ENCODE measurements around the gene PTPRN. TPM values are rescaled to one million over a fixed set of nuclear protein-coding genes. Genes with fewer than 3 reads are reported as not detected.
A peak's percentile ranks its signal among the peaks of the same experiment; 100 is the strongest.

Gene PTPRN
- polyA plus RNA-seq, 2 of the 4 experiments (the other 2 are of a cell fraction) = 0.44 to 1.1 TPM

GRCh38 chr2:219353129-219353528 is 43.9 kb upstream of the PTPRN start:
- TF ChIP-seq CBX8 (IDR thresholded peaks at IDR 0.05) (no peak), EP300 (IDR thresholded peaks at IDR 0.05) (no peak), FOSB (CRISPR knock-in tag; IDR thresholded peaks at IDR 0.05) (no peak), KDM1A (IDR thresholded peaks at IDR 0.05; ENCODE audit: low read depth) (no peak), MAZ (IDR thresholded peaks at IDR 0.05; ENCODE audit: borderline replicate concordance, low read depth, low read length) (no peak), PBX3 (IDR thresholded peaks at IDR 0.05) (no peak)
- ATAC-seq (no peak), FAIRE-seq (no peak), DNase-seq (ENCODE audit: low read depth in 1 of 2, low spot score in 1 of 2) (no peak)
- Histone ChIP-seq H3K4me1 (peaks cover 6% of the 10 kb centered on the region; the same call in 2 of the 3 replicates), H3K27ac (no peak overlapping the region), H3K4me2 (no peak overlapping the region), H3K9me3 (no peaks in the 10 kb centered on the region), H3K4me3 (no peak overlapping the region)
- WGBS (ENCODE audit: missing lambda C conversion rate) = 60% methylated on average over 5 of the region's 5 CpGs
- POLR2A ChIA-PET = no interaction called here
- CTCF ChIA-PET = interaction anchor here (0.7 to 4.2 kb wide), 13 partner anchors 9 to 300 kb away, joined by 3 to 24 read pairs (median 4); no protein-coding TSS in a partner anchor

GRCh38 chr2:219352448-219353023 is 43.3 kb upstream of the PTPRN start:
- Histone ChIP-seq H3K4me2 (no peak overlapping the region), H3K27ac (no peak overlapping the region), H3K4me3 (no peak overlapping the region), H3K9me3 (no peaks in the 10 kb centered on the region), H3K4me1 (peaks cover 1% of the 10 kb centered on the region; the same call in 2 of the 3 replicates)
- TF ChIP-seq RAD21 (conservative IDR thresholded peaks at IDR 0.05 in 1 of 2, IDR thresholded peaks at IDR 0.05 in 1 of 2) (peak; percentile 58 to 61), CHD4 (IDR thresholded peaks at IDR 0.05; ENCODE audit: borderline replicate concordance) (no peak), SMC3 (IDR thresholded peaks at IDR 0.05) (peak; percentile 52; the same call in 2 of the 3 replicates), MAFK (IDR thresholded peaks at IDR 0.05; ENCODE audit: partially characterized antibody) (peak; percentile 100), ELK1 (IDR thresholded peaks at IDR 0.05; ENCODE audit: low read depth, low read length) (no peak), MAX (IDR thresholded peaks at IDR 0.05) (no peak), FOXS1 (CRISPR knock-in tag; IDR thresholded peaks at IDR 0.05) (no peak), FOSL2 (IDR thresholded peaks at IDR 0.05) (no peak), FOSL2 (CRISPR knock-in tag; IDR thresholded peaks at IDR 0.05) (no peak), CTCF (IDR thresholded peaks at IDR 0.05) (peak; percentile 66), HOXB5 (CRISPR knock-in tag; IDR thresholded peaks at IDR 0.05) (no peak), TP53 (CRISPR knock-in tag; IDR thresholded peaks at IDR 0.05) (no peak), JUN (IDR thresholded peaks at IDR 0.05) (no peak)
- DNase-seq (ENCODE audit: low read depth in 1 of 2, low spot score in 1 of 2) = peak; percentile 62 to 68
- POLR2A ChIA-PET = no interaction called here
- no peak for FAIRE-seq
- CTCF ChIA-PET = interaction anchor here (0.7 to 4.2 kb wide), 18 partner anchors 9 to 340 kb away, joined by 3 to 24 read pairs (median 4); partner anchors contain the start of gene DNAJB2
- 12% methylated on average over 5 of the region's 5 CpGs for WGBS (ENCODE audit: missing lambda C conversion rate)
- peak; percentile 79 to 92 for ATAC-seq

GRCh38 chr2:219350710-219351221 is 41.6 kb upstream of the PTPRN start:
- WGBS (ENCODE audit: missing lambda C conversion rate) = 36% methylated on average over 4 of the region's 4 CpGs
- no peak for FAIRE-seq

More at GRCh38 chr2:219350710-219351221, 41.6 kb upstream of the PTPRN start:
- ChIA-PET CTCF (interaction anchor here (0.9 to 4.2 kb wide), 7 partner anchors 9 to 321 kb away, joined by 3 to 24 read pairs (median 9); no protein-coding TSS in a partner anchor), POLR2A (no interaction called here)
- no peak for TF ChIP-seq EHMT2 (IDR thresholded peaks at IDR 0.05; ENCODE audit: low read depth)
- no peak for TF ChIP-seq PBX3 (IDR thresholded peaks at IDR 0.05)
- no peak for TF ChIP-seq HES2 (IDR thresholded peaks at IDR 0.05)
- no peak for TF ChIP-seq CBX2 (IDR thresholded peaks at IDR 0.05; ENCODE audit: borderline replicate concordance, low read depth)
- TF ChIP-seq NPAS2 (CRISPR knock-in tag; IDR thresholded peaks at IDR 0.05; ENCODE audit: borderline replicate concordance) = no peak
- TF ChIP-seq ZNF302 (CRISPR knock-in tag; IDR thresholded peaks at IDR 0.05) = no peak
- ATAC-seq = no peak; a peak in 1 of 6 replicates
- no peak overlapping the region for H3K4me3 ChIP-seq
- no peaks in the 10 kb centered on the region for H3K9me3 ChIP-seq
- no peak for DNase-seq (ENCODE audit: low read depth in 1 of 2, low spot score in 1 of 2)
- no peak overlapping the region for H3K27ac ChIP-seq
- H3K4me1 ChIP-seq = no peaks in the 10 kb centered on the region
- no peak overlapping the region for H3K4me2 ChIP-seq
